ENCODE measurements around the gene SEC61G. TPM values are rescaled to one million over a fixed set of nuclear protein-coding genes. Genes with fewer than 3 reads are reported as not detected.

Gene SEC61G
- total and polyA plus RNA-seq, 2 of the 4 experiments (the other 2 are of a cell fraction) = 387 to 685 TPM

DNA sequence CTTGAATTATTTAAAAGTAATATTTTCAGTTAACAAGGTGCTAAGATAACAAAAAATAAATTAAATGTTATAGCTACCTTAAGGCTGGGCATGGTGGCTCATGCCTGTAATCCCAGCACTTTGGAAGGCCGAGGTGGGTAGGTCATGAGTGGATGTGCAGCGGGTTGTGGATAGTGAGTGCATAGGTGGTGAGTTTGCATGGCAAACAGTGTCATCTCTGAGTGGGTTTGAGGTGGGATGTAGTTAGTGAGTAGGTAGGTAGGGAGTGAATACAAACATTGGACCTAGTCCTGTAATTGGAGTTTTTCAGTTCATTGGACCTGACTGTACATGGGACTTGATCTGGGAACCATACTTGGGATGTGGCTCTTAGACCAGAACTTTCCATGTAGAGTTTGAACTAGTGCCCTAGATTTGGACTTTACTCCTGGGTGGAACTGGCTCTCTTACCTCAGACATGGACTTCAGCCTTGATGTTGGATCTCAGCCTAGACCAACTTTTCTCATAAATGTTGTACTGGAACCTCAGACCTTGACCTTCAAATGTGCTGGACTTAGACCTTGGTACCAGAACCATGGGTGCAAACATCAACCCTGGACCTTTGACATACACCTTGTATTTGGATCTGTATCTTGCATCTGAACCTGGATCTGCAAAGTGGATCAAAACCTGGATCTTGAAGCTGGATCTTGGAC, 47.0 kb downstream of the SEC61G start:
- no peak overlapping the region for H2BK20ac ChIP-seq (ENCODE audit: low read depth, low read length)
- H3K9ac ChIP-seq (ENCODE audit: low read depth, low read length) = no peak overlapping the region
- no peak overlapping the region for H2AFZ ChIP-seq (replicated peaks; ENCODE audit: low read length, poor library complexity)
- no peak overlapping the region for H3K18ac ChIP-seq (ENCODE audit: low read depth, low read length)
- H4K5ac ChIP-seq (ENCODE audit: low read depth, low read length) = no peak overlapping the region
- H3K23ac ChIP-seq (ENCODE audit: low read depth, low read length) = no peak overlapping the region
- H2BK5ac ChIP-seq (ENCODE audit: low read depth, low read length, poor library complexity, severe bottlenecking) = no peak overlapping the region
- dilution Hi-C loops (cut with HindIII; ENCODE audit: low sequenced_read_pairs, unreplicated experiment) = no loop called here
- no peak overlapping the region for H4K91ac ChIP-seq (ENCODE audit: insufficient read depth, low read depth, low read length)
- no peaks in the 10 kb centered on the region for H3K27me3 ChIP-seq (ENCODE audit: control insufficient read depth, insufficient read depth, low read length)
- no peak overlapping the region for H2BK120ac ChIP-seq (ENCODE audit: low read depth, low read length)
- H3K56ac ChIP-seq (ENCODE audit: extremely low read depth, insufficient read depth, low read length) = no peak overlapping the region
- H3K4ac ChIP-seq (ENCODE audit: low read depth, low read length) = no peak overlapping the region
- in situ Hi-C loops (cut with MboI; ENCODE audit: low sequenced_read_pairs) = no loop called here
- H3K79me1 ChIP-seq (ENCODE audit: low read depth in 1 of 2, low read length in 2 of 2) = no peaks in the 10 kb centered on the region
- BruUV-seq (replicated peaks) = no TSS peak
- ChIA-PET POLR2A (ENCODE audit: unreplicated experiment) (no interaction called here), CTCF (no interaction called here)
- H4K20me1 ChIP-seq (ENCODE audit: insufficient read depth, low read length) = no peaks in the 10 kb centered on the region
- no peak overlapping the region for H2AK5ac ChIP-seq (ENCODE audit: low read depth, low read length)
- H3K27ac ChIP-seq (ENCODE audit: insufficient read depth, low read length) = no peak overlapping the region
- TF ChIP-seq POLR2A (IDR thresholded peaks at IDR 0.05; ENCODE audit: low read depth, low read length) = no peak
- no peak for TF ChIP-seq MXI1 (IDR thresholded peaks at IDR 0.05; ENCODE audit: borderline replicate concordance, low read depth, low read length)
- TF ChIP-seq NFE2L2 (IDR thresholded peaks at IDR 0.05; ENCODE audit: low read depth, low read length) = no peak
- H3K4me2 ChIP-seq (ENCODE audit: low read depth, low read length) = no peak overlapping the region
- no peak overlapping the region for H2BK15ac ChIP-seq (ENCODE audit: low read depth, low read length)
- DNase-seq (no peak), ATAC-seq (ENCODE audit: low read depth) (no peak)
- no peak overlapping the region for H3K4me3 ChIP-seq (ENCODE audit: insufficient read depth, low read depth, low read length)
- H4K8ac ChIP-seq (ENCODE audit: low read depth in 2 of 2, low read length in 2 of 2) = no peak overlapping the region
- no peak overlapping the region for H3K14ac ChIP-seq (replicated peaks; ENCODE audit: low read depth, low read length)
- no peaks in the 10 kb centered on the region for H3K9me3 ChIP-seq (ENCODE audit: control insufficient read depth, insufficient read depth, low read length)
- no peaks in the 10 kb centered on the region for H3K36me3 ChIP-seq (ENCODE audit: control insufficient read depth, insufficient read depth, low read length)
- WGBS, 2 experiments (ENCODE audit: extremely low coverage in 2 of 2, insufficient read length in 1 of 2) = 27% methylated on average over 2 of the region's 2 CpGs; no CpG with 5 or more reads in 1 of the 2 experiments
- H3K9me1 ChIP-seq (ENCODE audit: insufficient read depth, low read length) = no peaks in the 10 kb centered on the region; the same call in 1 of the 2 replicates
- no peaks in the 10 kb centered on the region for H3K4me1 ChIP-seq (ENCODE audit: control insufficient read depth, insufficient read depth, low read length)
- intact Hi-C loops (cut with micrococcal nuclease) = no loop called here
- H2AK9ac ChIP-seq (replicated peaks; ENCODE audit: low read depth, low read length, poor library complexity) = no peak overlapping the region

All from IMR-90 (cell line).